Testis (tissue), 3 donors: ENCODE measurements around the gene PARVB. TPM values are rescaled to one million over a fixed set of nuclear protein-coding genes. Genes with fewer than 3 reads are reported as not detected.

Experiments
- DNase-seq: peaks from one replicate; pipeline ENCODE4 v3.0.0-alpha.2; 2019
- H3K27ac ChIP-seq, 2 donors: fragments of 200-600 bp; sonication (generic); one replicate each; pipeline ENCODE4 v1.5.1; 2019
- H3K27me3 ChIP-seq: fragments of 200-600 bp; sonication (generic); one replicate; pipeline ENCODE4 v1.5.1; 2019
- H3K36me3 ChIP-seq: fragments of 200-600 bp; sonication (generic); one replicate; pipeline ENCODE4 v1.5.1; 2017; ENCODE audit warnings: low read depth; ENCODE audit errors: missing control alignments
- H3K4me1 ChIP-seq: fragments of 200-600 bp; sonication (generic); one replicate; pipeline ENCODE4 v1.5.1; 2019
- H3K4me3 ChIP-seq, 2 donors: fragments of 200-600 bp; sonication (generic); one replicate each; pipeline ENCODE4 v1.5.1; 2017 to 2019
- H3K9me3 ChIP-seq: fragments of 200-600 bp; sonication (generic); one replicate; pipeline ENCODE4 v1.5.1; 2017
- POLR2A ChIP-seq: fragments of 450-650 bp; IDR thresholded peaks from one replicate; pipeline ENCODE4 v1.6.1; 2017; ENCODE audit warnings: antibody characterized with exemption, mild to moderate bottlenecking, moderate library complexity
- WGBS, 2 donors: methylation state at CpG; one replicate each; pipeline ENCODE4 v1.1.5; 2018; 5-methylcytosine and 5-hydroxymethylcytosine counted together
- intact Hi-C: fragments of 100-400 bp; cut with DNase I; formaldehyde crosslinking; loops from one replicate; pipeline ENCODE4 v1.15.1; 2023; ENCODE audit warnings: low total_unique reads
- polyA plus RNA-seq: library from polyadenylated mRNA; stranded (reverse); fragments of 350-450 nt; fragmentation: Illumina TruSeq; extraction: RNeasy Lipid Tissue Mini Kit (QIAGEN cat#74804); gene quantifications from one replicate; pipeline ENCODE4 v1.2.3, GENCODE V29; 2014; ENCODE audit warnings: low read depth, low replicate concordance; ENCODE audit not compliant: insufficient read depth
- total RNA-seq, 2 donors: library from RNA; depleted of rRNA; stranded (reverse); fragments of >200 nt; gene quantifications; one replicate each; pipeline ENCODE4 v1.2.3, GENCODE V29; 2016
- TF ChIP-seq, protein P1 (sequence below), 3 experiments: fragments of 450-650 bp in 2 of 3; fragments of 200-600 bp in 1 of 3; sonication (generic) in 1 of 3; IDR thresholded peaks; one replicate each; pipeline ENCODE4 v1.5.1; 2016 to 2019; ENCODE audit warnings: antibody characterized with exemption in 3 of 3, mild to moderate bottlenecking in 2 of 3, moderate library complexity in 1 of 3

The PARVB gene
- total and polyA plus RNA-seq, 3 donors from 2014 or later, result 11.6 to 27.5 (median 23.7) TPM

- H3K9me3 ChIP-seq, result no peaks in the 10 kb centered on the region
- H3K4me3 ChIP-seq, result no peak overlapping the region
- H3K36me3 ChIP-seq, result no peaks in the 10 kb centered on the region
- no peaks in the 10 kb centered on the region for H3K27me3 ChIP-seq
- H3K4me1 ChIP-seq, result no peaks in the 10 kb centered on the region
- intact Hi-C loops, result no loop called here
- no peak for DNase-seq
- WGBS, 2 donors, result 52 to 82% methylated on average over 2 to 9 of the region's 9 CpGs
- no peak overlapping the region for H3K27ac ChIP-seq
- no peak for TF ChIP-seq POLR2A
- TF ChIP-seq, protein P1, sequence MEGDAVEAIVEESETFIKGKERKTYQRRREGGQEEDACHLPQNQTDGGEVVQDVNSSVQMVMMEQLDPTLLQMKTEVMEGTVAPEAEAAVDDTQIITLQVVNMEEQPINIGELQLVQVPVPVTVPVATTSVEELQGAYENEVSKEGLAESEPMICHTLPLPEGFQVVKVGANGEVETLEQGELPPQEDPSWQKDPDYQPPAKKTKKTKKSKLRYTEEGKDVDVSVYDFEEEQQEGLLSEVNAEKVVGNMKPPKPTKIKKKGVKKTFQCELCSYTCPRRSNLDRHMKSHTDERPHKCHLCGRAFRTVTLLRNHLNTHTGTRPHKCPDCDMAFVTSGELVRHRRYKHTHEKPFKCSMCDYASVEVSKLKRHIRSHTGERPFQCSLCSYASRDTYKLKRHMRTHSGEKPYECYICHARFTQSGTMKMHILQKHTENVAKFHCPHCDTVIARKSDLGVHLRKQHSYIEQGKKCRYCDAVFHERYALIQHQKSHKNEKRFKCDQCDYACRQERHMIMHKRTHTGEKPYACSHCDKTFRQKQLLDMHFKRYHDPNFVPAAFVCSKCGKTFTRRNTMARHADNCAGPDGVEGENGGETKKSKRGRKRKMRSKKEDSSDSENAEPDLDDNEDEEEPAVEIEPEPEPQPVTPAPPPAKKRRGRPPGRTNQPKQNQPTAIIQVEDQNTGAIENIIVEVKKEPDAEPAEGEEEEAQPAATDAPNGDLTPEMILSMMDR (IDR thresholded peaks at IDR 0.05), result no peak
Measured at GRCh38 chr22:44191036-44191454, 166.9 kb downstream of the PARVB start.

GRCh38 chr22:44192098-44192815, 168.2 kb downstream of the PARVB start:
- Histone ChIP-seq H3K9me3 (no peaks in the 10 kb centered on the region), H3K4me1 (no peaks in the 10 kb centered on the region), H3K27me3 (no peaks in the 10 kb centered on the region), H3K36me3 (no peaks in the 10 kb centered on the region), H3K4me3 (no peak overlapping the region), H3K27ac (no peak overlapping the region)
- intact Hi-C loops, result no loop called here
- TF ChIP-seq, protein P1 (IDR thresholded peaks at IDR 0.05), result no peak
- TF ChIP-seq POLR2A, result no peak
- WGBS, 2 donors, result 82 to 85% methylated on average over 6 to 8 of the region's 8 CpGs
- DNase-seq, result peak; percentile 37

- TF ChIP-seq POLR2A, result no peak
- DNase-seq, result no peak
- H3K9me3 ChIP-seq, result no peaks in the 10 kb centered on the region
- H3K4me3 ChIP-seq, result no peak overlapping the region
- no peaks in the 10 kb centered on the region for H3K27me3 ChIP-seq
- H3K36me3 ChIP-seq, result no peaks in the 10 kb centered on the region
- intact Hi-C loops, result no loop called here
- 68% methylated on average over 10 to 11 of the region's 11 CpGs for WGBS, 2 donors
- no peaks in the 10 kb centered on the region for H3K4me1 ChIP-seq
- no peak overlapping the region for H3K27ac ChIP-seq
Measured at GRCh38 chr22:44192816-44193534, 168.9 kb downstream of the PARVB start.

DNA sequence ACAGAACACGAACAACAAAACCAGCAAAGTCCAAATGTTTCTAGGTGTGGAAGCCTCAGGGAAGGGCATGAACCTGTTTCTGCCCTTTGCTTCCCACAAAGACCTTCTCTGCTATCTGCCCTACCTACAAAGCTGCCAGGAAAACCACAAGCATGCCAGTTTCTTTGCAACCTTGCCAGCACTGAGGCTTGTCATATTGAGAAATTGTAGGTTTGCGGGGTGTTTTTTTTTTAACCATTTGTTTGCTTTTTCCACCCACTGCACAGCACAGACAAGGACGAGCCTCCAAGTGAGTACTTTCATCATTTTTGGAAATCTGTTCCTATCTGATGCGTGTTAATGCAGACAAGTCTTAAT, 169.4 kb downstream of the PARVB start:
- Histone ChIP-seq H3K27me3 (no peaks in the 10 kb centered on the region), H3K4me1 (no peaks in the 10 kb centered on the region), H3K9me3 (no peaks in the 10 kb centered on the region), H3K36me3 (no peaks in the 10 kb centered on the region), H3K27ac (no peak overlapping the region), H3K4me3 (no peak overlapping the region)
- DNase-seq, result no peak
- 65 to 69% methylated on average over 4 of the region's 4 CpGs for WGBS, 2 donors
- intact Hi-C loops, result no loop called here
- TF ChIP-seq, protein P1 (IDR thresholded peaks at IDR 0.05), result no peak
- no peak for TF ChIP-seq POLR2A

GRCh38 chr22:44194569-44194968, 170.5 kb downstream of the PARVB start:
- no peaks in the 10 kb centered on the region for H3K9me3 ChIP-seq
- no peaks in the 10 kb centered on the region for H3K27me3 ChIP-seq
- DNase-seq, result no peak
- H3K27ac ChIP-seq, result no peak overlapping the region
- H3K4me3 ChIP-seq, result no peak overlapping the region
- WGBS, 2 donors, result 74 to 88% methylated on average over 2 of the region's 2 CpGs
- intact Hi-C loops, result no loop called here
- no peaks in the 10 kb centered on the region for H3K4me1 ChIP-seq
- H3K36me3 ChIP-seq, result no peaks in the 10 kb centered on the region
- TF ChIP-seq, protein P1 (IDR thresholded peaks at IDR 0.05), result no peak
- TF ChIP-seq POLR2A, result no peak
